ENCODE results near the gene PSENEN.
"Not testable (repeated sequence)": the region's sequence is repeated elsewhere in the genome, so short reads cannot be mapped to it uniquely, and the experiment has no call there.

The PSENEN gene

DNA sequence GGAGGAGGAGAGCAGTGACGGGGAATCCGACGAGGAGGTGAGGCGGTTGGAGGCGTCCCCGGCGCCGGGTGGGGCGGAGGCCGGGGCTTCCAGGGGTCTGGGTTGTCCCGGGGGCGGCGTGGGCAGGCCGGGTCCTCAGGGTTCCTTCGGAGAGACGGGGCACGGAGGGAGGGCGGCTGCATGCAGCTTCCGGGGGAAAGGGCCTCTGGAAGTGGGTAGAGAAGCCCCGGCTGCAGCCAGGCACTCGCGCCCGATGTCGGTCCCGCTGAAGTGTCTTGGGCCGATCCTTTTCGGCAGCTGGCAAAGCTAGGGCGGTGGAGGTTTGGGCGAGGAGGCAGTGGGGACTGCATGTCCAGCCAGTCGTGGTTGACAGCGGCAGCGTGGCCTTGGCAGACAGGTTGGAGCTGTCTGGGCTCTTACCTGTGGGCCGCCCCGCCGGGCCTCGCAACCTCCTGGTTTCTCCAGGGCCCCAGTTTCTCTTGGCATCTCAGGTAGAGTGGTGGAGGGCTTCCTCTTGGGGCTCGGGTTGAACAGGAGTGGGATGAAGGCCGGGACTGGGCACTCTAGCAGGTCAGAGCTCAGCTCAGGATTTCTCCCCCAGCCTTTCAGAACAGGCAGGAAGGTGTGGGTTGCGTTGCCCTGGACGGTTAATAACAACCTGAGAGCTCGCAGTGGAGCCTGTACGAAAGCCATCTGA lies 27.0 kb upstream of the PSENEN start:
- DNase-seq (ENCODE audit: low read depth in 2 of 2, low spot score in 1 of 2), result peak in 1 of 2 donors; percentile 57

- no peak for DNase-seq (ENCODE audit: low read depth in 2 of 2, low spot score in 1 of 2)
These were observed 25.9 kb upstream of the PSENEN start for GRCh38 chr19:35719402-35720162.

DNA sequence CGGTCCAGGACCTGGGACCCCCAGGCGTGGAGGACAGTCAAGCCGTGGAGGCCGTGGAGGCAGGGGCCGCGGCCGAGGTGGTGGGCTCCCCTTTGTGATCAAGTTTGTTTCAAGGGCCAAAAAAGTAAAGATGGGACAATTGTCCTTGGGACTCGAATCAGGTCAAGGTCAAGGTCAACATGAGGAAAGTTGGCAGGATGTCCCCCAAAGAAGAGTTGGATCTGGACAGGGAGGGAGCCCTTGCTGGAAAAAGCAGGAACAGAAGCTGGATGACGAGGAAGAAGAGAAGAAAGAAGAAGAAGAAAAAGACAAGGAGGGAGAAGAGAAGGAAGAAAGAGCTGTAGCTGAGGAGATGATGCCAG lies 25.3 kb upstream of the PSENEN start:
- DNase-seq (ENCODE audit: low read depth in 2 of 2, low spot score in 1 of 2), result no peak

- no peak for DNase-seq (ENCODE audit: low read depth in 2 of 2, low spot score in 1 of 2)
These were observed 24.8 kb upstream of the PSENEN start for GRCh38 chr19:35720648-35721047.

GRCh38 chr19:35721374-35721773 lies 24.1 kb upstream of the PSENEN start:
- DNase-seq (ENCODE audit: low read depth in 2 of 2, low spot score in 1 of 2), result no peak

DNA sequence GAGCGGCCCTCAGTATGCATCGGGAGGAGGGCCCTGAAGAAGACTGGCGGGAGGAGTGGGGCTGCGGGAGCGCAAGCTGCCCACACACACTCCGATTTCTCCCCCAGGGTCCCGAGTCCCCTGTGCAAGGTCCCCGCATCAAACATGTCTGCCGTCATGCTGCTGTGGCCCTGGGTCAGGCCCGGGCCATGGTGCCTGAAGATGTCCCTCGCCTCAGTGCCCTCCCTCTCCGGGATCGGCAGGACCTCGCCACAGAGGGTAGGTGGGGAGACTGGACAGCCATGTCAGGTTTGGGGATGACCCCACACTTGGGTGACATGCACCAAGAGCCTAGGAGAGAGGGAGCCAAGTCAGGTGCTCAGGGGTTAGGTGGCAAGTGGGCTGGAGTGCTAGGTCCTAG lies 23.0 kb upstream of the PSENEN start:
- no peak for DNase-seq (ENCODE audit: low read depth in 2 of 2, low spot score in 1 of 2)

DNA sequence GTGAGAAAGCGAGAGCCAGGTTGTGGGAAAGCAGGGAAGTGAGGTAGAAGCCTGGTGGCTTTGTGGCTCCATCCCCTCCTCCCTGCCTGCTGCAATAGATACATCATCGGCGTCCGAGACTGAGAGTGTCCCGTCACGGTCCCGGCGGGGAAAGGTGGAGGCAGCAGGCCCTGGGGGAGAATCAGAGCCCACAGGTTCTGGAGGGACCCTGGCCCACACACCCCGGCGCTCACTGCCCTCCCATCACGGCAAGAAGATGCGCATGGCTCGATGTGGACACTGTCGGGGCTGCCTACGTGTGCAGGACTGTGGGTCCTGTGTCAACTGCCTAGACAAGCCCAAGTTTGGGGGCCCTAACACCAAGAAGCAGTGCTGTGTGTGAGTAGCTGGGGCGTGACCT lies 22.6 kb upstream of the PSENEN start:
- DNase-seq (ENCODE audit: low read depth in 2 of 2, low spot score in 1 of 2), result no peak

DNA sequence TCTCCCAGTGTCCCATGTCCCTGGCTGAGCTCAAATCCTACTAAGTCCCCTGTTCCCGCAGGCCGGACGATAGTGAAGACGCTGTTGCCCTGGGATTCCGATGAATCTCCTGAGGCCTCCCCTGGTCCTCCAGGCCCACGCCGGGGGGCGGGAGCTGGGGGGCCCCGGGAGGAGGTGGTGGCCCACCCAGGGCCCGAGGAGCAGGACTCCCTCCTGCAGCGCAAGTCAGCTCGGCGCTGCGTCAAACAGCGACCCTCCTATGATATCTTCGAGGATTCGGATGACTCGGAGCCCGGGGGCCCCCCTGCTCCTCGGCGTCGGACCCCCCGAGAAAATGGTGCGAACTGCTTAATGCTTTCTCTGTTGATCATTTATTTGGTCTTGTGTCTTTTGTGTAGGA lies 21.8 kb upstream of the PSENEN start:
- DNase-seq (ENCODE audit: low read depth in 2 of 2, low spot score in 1 of 2), result no peak

- not testable (repeated sequence) for DNase-seq (ENCODE audit: low read depth in 2 of 2, low spot score in 1 of 2)
These were observed 21.3 kb upstream of the PSENEN start for GRCh38 chr19:35724132-35724531.

DNA sequence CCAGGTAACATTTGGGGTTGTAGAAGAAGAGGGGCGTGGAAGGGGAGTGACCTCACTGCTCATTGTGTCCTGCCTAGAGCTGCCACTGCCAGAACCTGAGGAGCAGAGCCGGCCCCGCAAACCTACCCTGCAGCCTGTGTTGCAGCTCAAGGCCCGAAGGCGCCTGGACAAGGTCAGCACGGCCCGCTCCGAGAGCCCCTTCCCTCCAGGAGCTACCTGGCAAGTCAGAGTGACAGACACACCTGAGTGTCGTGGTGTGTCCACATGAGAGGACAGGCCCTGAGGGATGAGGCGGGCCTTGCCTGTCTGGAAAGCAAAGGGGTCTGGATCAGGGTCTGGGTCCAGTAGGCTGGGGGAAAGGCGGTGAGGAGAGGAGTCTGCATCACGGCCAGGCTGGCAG lies 20.9 kb upstream of the PSENEN start:
- no peak for DNase-seq (ENCODE audit: low read depth in 2 of 2, low spot score in 1 of 2)

GRCh38 chr19:35725216-35725861 lies 20.1 kb upstream of the PSENEN start:
- DNase-seq (ENCODE audit: low read depth in 2 of 2, low spot score in 1 of 2), result no peak

- no peak for DNase-seq (ENCODE audit: low read depth in 2 of 2, low spot score in 1 of 2)
These were observed 18.1 kb upstream of the PSENEN start for GRCh38 chr19:35727053-35727955.

DNA sequence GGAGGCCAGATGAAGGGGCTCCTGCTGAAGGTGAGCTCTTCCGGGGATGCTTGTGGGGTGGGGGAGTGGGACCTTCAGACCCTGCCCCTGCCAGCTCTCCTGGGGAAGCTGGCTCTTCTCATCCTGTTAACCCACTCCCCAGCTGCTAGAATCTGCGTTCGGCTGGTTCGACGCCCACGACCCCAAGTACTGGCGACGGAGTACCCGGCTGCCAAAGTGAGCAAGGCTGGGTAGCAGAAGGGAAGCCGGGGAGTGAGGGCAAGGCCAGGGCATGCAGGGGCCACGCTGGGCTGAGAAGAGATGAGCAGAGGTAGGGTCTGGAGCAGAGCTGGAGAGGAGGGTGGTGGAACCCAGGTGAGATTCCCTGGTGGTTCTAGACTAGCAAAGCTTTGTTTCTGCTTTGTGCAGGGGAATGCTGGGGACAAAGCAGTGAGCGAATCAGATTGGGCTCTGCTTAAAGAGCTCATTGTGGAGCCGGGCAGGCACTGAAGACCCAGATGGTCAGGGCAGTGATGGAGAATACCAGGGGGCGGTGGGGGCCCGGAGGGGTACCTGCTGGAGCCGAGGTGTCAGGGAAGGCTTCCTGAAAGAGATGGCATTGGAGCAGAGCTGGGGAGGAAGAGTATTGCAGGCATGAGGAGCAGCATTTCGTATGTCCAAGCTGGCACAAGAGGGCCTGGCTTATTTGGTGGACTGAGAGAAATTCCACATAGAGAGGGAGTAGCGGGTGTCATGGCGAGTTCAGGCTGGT lies 17.3 kb upstream of the PSENEN start:
- DNase-seq (ENCODE audit: low read depth in 2 of 2, low spot score in 1 of 2), result no peak

- no peak for DNase-seq (ENCODE audit: low read depth in 2 of 2, low spot score in 1 of 2)
These were observed 16.4 kb upstream of the PSENEN start for GRCh38 chr19:35729021-35729420.

GRCh38 chr19:35729763-35730162 lies 15.7 kb upstream of the PSENEN start:
- no peak for DNase-seq (ENCODE audit: low read depth in 2 of 2, low spot score in 1 of 2)

- DNase-seq (ENCODE audit: low read depth in 2 of 2, low spot score in 1 of 2), result no peak
These were observed 15.1 kb upstream of the PSENEN start for GRCh38 chr19:35730326-35730725.

DNA sequence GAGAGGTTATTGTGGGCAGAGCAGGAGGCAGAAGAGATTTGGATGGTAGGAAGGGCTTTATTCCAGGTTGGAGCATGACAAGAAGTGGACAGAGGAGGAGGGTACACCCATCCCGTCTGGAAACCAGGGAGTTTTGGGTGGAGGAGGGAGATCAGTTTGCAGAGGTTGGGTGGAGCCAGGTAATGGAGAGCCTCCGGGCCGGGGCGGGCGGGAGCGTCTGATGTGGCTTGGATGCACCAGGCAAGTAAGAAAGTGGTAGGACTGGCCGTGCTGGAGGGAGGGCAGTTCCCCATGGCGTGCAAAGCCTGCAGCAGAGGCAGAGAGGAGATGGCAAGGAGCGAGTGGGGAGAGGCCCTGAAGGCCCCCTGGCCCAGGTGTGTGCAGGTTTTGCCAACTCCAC lies 14.1 kb upstream of the PSENEN start:
- DNase-seq (ENCODE audit: low read depth in 2 of 2, low spot score in 1 of 2), result no peak

DNA sequence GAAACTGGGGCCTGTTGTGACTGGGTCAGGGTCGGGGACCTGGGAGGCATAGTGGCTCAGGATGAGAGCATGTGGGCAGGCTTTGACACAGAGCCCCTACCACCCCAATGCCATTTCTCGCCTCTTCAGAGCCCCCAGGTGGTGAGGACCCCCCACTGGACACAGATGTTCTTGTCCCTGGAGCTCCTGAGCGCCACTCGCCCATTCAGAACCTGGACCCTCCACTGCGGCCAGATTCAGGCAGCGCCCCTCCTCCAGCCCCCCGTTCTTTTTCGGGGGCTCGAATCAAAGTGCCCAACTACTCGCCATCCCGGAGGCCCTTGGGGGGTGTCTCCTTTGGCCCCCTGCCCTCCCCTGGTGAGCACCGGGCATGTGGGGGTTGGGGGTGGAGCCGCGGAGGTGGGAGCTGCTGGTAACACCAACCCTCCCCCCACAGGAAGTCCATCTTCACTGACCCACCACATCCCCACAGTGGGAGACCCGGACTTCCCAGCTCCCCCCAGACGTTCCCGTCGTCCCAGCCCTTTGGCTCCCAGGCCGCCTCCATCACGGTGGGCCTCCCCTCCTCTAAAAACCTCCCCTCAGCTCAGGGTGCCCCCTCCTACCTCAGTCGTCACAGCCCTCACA lies 13.6 kb upstream of the PSENEN start:
- DNase-seq (ENCODE audit: low read depth in 2 of 2, low spot score in 1 of 2), result no peak

DNA sequence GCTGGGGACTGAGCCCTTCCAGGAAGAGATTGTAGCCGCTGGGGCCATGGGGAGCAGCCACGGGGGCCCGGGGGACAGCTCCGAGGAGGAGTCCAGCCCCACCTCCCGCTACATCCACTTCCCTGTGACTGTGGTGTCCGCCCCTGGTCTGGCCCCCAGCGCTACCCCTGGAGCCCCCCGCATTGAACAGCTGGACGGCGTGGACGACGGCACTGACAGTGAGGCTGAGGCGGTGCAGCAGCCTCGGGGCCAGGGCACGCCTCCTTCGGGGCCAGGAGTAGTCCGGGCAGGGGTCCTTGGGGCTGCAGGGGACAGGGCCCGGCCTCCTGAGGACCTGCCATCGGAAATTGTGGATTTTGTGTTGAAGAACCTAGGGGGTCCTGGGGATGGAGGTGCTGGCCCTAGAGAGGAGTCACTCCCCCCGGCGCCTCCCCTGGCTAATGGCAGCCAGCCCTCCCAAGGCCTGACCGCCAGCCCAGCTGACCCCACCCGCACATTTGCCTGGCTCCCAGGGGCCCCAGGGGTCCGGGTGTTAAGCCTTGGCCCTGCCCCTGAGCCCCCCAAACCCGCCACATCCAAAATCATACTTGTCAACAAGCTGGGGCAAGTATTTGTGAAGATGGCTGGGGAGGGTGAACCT lies 12.8 kb upstream of the PSENEN start:
- no peak for DNase-seq (ENCODE audit: low read depth in 2 of 2, low spot score in 1 of 2)
